Activated T-cell treated with anti-CD3 and anti-CD28 coated beads, Interleukin-2, amount 50 U/mL, for 72 hours (primary cell): ENCODE data around the gene PFKP. TPM values are rescaled to one million over a fixed set of nuclear protein-coding genes. Genes with fewer than 3 reads are reported as not detected.
"Not testable (repeated sequence)": the region's sequence is repeated elsewhere in the genome, so short reads cannot be mapped to it uniquely, and the experiment has no call there.

Experiments used
- ATAC-seq, 2 donors: fragments of 150-1000 bp; cut with Tn5 transposase; replicated peaks in 1 of 2; 2 replicates each; pipeline ENCODE4 v1.10.0; 2021; ENCODE audit warnings: moderate library complexity in 2 of 2, mild to moderate bottlenecking in 1 of 2
- DNase-seq, 2 donors: peaks; one replicate each; pipeline ENCODE4 v3.0.0; 2021 to 2022; ENCODE audit warnings: mixed read lengths in 1 of 2
- H3K27ac Mint-ChIP-seq: one replicate; pipeline ENCODE4 v1.8.0; 2022; ENCODE audit warnings: mild to moderate bottlenecking, moderate library complexity, mixed read lengths
- H3K27me3 Mint-ChIP-seq: one replicate; pipeline ENCODE4 v1.8.0; 2022; ENCODE audit warnings: low read depth, mixed read lengths
- H3K36me3 Mint-ChIP-seq, 2 donors: one replicate each; pipeline ENCODE4 v1.8.0; 2022; ENCODE audit warnings: mixed read lengths in 2 of 2, mild to moderate bottlenecking in 1 of 2; ENCODE audit not compliant: insufficient read depth in 2 of 2
- H3K4me1 Mint-ChIP-seq: one replicate; pipeline ENCODE4 v1.8.0; 2022; ENCODE audit warnings: low read depth, mixed read lengths
- H3K4me3 Mint-ChIP-seq, 2 donors: one replicate each; pipeline ENCODE4 v1.8.0; 2022; ENCODE audit warnings: mild to moderate bottlenecking in 2 of 2, mixed read lengths in 2 of 2, moderate library complexity in 2 of 2
- H3K9me3 Mint-ChIP-seq, 2 donors: one replicate each; pipeline ENCODE4 v1.8.0; 2022; ENCODE audit warnings: mixed read lengths in 2 of 2
- total RNA-seq, 2 donors: library from RNA; stranded (reverse); gene quantifications; one replicate each; pipeline ENCODE4 v1.2.3, GENCODE V29; 2022

The PFKP gene
- total RNA-seq, 2 donors from 2014 or later: 85.2 to 105 TPM

GRCh38 chr10:3166496-3167290, 99.3 kb downstream of the PFKP start:
- Mint-ChIP-seq H3K4me3 (no peak overlapping the region), H3K4me1 (peaks cover 12% of the 10 kb centered on the region), H3K27ac (no peak overlapping the region), H3K27me3 (no peaks in the 10 kb centered on the region), H3K9me3 (peaks cover 0 to 2% of the 10 kb centered on the region in 2 donors), H3K36me3 (peaks cover 17 to 33% of the 10 kb centered on the region in 2 donors)
- DNase-seq: no peak
- ATAC-seq: no peak

- Mint-ChIP-seq H3K36me3 (peaks cover 17 to 33% of the 10 kb centered on the region in 2 donors), H3K27ac (no peak overlapping the region), H3K4me1 (peaks cover 16% of the 10 kb centered on the region), H3K9me3 (peaks cover 0 to 2% of the 10 kb centered on the region in 2 donors), H3K4me3 (no peak overlapping the region), H3K27me3 (no peaks in the 10 kb centered on the region)
- DNase-seq: no peak
- no peak for ATAC-seq
Measured at GRCh38 chr10:3167611-3168330, 100.4 kb downstream of the PFKP start.

DNA sequence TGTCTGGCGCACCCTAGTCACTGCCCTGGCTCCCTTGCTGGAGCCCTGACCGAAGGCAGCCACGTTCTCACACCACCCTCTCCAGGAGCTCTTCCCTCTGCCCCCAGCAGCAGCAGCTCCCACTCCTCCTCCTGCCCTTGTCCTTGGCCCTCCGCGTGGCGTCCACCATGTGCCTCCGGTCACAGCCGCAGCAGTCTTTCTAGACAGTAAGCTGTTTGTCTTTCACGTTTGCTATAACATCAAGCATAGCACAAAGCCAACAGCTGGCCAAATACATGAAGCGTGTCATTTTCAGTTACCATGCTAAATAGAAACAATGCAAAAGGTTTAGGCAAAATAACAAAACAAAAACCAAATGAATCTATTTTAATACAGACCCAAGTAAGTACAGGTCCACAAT, 101.9 kb downstream of the PFKP start:
- no peak overlapping the region for H3K27ac Mint-ChIP-seq
- no peak for ATAC-seq
- no peak for DNase-seq
- no peak overlapping the region for H3K4me3 Mint-ChIP-seq
- peaks cover 0 to 2% of the 10 kb centered on the region in 2 donors for H3K9me3 Mint-ChIP-seq
- H3K27me3 Mint-ChIP-seq: no peaks in the 10 kb centered on the region
- peaks cover 15 to 33% of the 10 kb centered on the region in 2 donors for H3K36me3 Mint-ChIP-seq
- peaks cover 25% of the 10 kb centered on the region for H3K4me1 Mint-ChIP-seq

- Mint-ChIP-seq H3K36me3 (peaks cover 15 to 33% of the 10 kb centered on the region in 2 donors), H3K4me1 (peaks cover 25% of the 10 kb centered on the region), H3K27ac (no peak overlapping the region), H3K27me3 (no peaks in the 10 kb centered on the region), H3K9me3 (peaks cover 0 to 2% of the 10 kb centered on the region in 2 donors), H3K4me3 (no peak overlapping the region)
- ATAC-seq (no peak), DNase-seq (no peak)
Measured at GRCh38 chr10:3169673-3170072, 102.3 kb downstream of the PFKP start.

DNA sequence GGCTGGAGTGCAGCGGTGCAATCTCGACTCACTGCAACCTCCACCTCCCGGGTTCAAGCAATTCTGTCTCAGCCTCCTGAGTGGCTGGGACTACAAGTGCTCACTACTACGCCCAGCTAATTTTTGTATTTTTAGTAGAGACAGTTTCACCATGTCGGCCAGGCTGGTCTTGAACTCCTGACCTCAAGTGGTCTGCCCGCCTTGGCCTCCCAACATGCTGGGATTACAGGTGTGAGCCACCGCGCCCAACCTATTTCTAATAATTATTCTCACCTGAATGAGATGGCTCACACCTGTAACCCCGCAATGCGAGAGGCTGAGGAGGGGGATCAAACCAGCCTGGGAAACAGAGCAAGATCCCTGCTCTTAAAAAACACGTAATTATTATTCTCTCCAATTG, 104.1 kb downstream of the PFKP start:
- not testable (repeated sequence) for H3K9me3 Mint-ChIP-seq, DNase-seq, ATAC-seq
- H3K27ac Mint-ChIP-seq: peak overlapping the region; percentile 88
- peaks cover 16% of the 10 kb centered on the region for H3K27me3 Mint-ChIP-seq
- peak overlapping the region; percentile 68 to 89 for H3K4me3 Mint-ChIP-seq
- peaks cover 13 to 17% of the 10 kb centered on the region in 2 donors for H3K36me3 Mint-ChIP-seq
- peaks cover 25% of the 10 kb centered on the region for H3K4me1 Mint-ChIP-seq

DNA sequence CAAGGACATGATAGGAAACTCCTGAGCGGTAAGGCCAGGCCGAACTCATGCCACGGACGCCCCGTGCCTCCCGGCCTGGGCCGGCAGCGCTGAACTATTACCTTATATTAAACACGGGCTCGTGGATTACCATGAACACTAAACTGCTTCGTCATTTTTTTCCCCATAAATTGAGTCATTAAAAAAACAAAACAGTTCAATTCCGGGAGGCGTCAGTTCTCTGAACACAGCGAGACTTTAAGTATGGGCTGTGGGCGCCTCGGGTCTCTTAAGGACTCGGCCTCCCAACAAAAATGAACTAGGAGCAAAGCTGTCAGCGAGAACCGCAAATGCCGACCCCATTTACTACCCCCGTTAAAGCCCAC, 104.7 kb downstream of the PFKP start:
- Mint-ChIP-seq H3K4me3 (peak overlapping the region; percentile 68 to 89), H3K4me1 (peaks cover 25% of the 10 kb centered on the region), H3K9me3 (peaks cover 0 to 2% of the 10 kb centered on the region in 2 donors), H3K27ac (peak overlapping the region; percentile 88), H3K27me3 (peaks cover 20% of the 10 kb centered on the region), H3K36me3 (peaks cover 11 to 12% of the 10 kb centered on the region in 2 donors)
- ATAC-seq: peak; percentile 5 to 10
- DNase-seq: peak in 1 of 2 donors; percentile 58

GRCh38 chr10:3172446-3173170, 105.3 kb downstream of the PFKP start, which contains the start of gene PITRM1:
TSS of gene PITRM1 (minus strand) at chr10:3172782. CDS start at chr10:3172772, 10 bp downstream.
- Mint-ChIP-seq H3K4me3 (peak within 1 kb of the TSS; percentile 68 to 95), H3K4me1 (peaks cover 25% of the 10 kb centered on the region), H3K27ac (peak within 1 kb of the TSS; percentile 88), H3K27me3 (peaks cover 25% of the 10 kb centered on the region), H3K9me3 (peaks cover 0 to 2% of the 10 kb centered on the region in 2 donors), H3K36me3 (peaks cover 11 to 12% of the 10 kb centered on the region in 2 donors)
- DNase-seq (peak; percentile 99), ATAC-seq (peak; percentile 93 to 95)

GRCh38 chr10:3173171-3173878, 106.0 kb downstream of the PFKP start:
- Mint-ChIP-seq H3K27ac (peak overlapping the region; percentile 1), H3K36me3 (peaks cover 8 to 12% of the 10 kb centered on the region in 2 donors), H3K4me1 (peaks cover 25% of the 10 kb centered on the region), H3K27me3 (peaks cover 30% of the 10 kb centered on the region), H3K4me3 (peak overlapping the region; percentile 68 to 95), H3K9me3 (peaks cover 0 to 2% of the 10 kb centered on the region in 2 donors)
- ATAC-seq: peak; percentile 29 to 33
- DNase-seq: peak; percentile 82 to 84

DNA sequence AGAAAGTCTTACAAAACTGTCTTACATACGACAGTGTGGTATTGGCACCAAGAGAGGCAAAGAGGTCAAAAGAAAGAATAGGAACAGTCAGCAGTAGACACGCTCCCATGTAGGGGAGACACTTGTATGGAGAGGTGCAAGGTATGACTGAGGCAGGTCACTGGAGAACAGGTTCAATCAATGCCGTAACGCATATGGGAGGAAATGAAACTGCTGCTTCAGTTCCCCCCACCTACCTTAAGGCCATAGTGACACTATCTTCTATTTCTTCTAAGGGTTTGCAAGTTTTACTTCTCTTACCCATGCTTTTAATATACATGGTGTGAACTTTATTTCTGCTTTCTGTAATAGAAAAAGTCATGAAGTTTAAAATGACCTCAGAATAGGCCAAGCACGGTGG, 110.7 kb downstream of the PFKP start:
- no peak for DNase-seq
- no peak overlapping the region for H3K4me3 Mint-ChIP-seq
- no peaks in the 10 kb centered on the region for H3K9me3 Mint-ChIP-seq
- H3K4me1 Mint-ChIP-seq: peaks cover 7% of the 10 kb centered on the region
- H3K27ac Mint-ChIP-seq: no peak overlapping the region
- no peak for ATAC-seq
- H3K27me3 Mint-ChIP-seq: peaks cover 48% of the 10 kb centered on the region
- no peaks in the 10 kb centered on the region for H3K36me3 Mint-ChIP-seq

DNA sequence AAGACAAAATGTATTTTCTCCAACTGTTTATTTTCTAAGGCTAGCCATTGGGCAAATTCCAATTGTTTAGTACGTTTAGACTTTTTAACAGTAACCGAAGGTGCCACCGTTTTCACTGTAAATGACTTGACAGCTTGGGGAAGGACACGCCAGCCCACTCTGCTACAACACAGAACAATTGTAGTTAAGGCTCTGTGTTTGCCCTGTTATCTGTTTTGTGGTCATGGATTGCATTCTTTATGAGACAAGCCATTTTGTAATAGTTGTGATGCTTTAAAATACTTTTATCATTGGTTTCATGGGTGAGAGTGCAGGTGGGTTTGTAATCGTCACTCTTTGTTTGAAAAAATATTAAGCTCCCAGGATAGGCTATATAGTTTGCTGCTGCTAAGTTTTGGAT, 111.8 kb downstream of the PFKP start:
- H3K27ac Mint-ChIP-seq: no peak overlapping the region
- DNase-seq (no peak), ATAC-seq (no peak)
- H3K36me3 Mint-ChIP-seq: no peaks in the 10 kb centered on the region
- H3K27me3 Mint-ChIP-seq: peaks cover 52% of the 10 kb centered on the region
- no peaks in the 10 kb centered on the region for H3K4me1 Mint-ChIP-seq
- H3K9me3 Mint-ChIP-seq: no peaks in the 10 kb centered on the region
- H3K4me3 Mint-ChIP-seq: no peak overlapping the region

- Mint-ChIP-seq H3K9me3 (no peaks in the 10 kb centered on the region), H3K27ac (no peak overlapping the region), H3K36me3 (no peaks in the 10 kb centered on the region)
Measured at GRCh38 chr10:3180355-3181025, 113.1 kb downstream of the PFKP start.

DNA sequence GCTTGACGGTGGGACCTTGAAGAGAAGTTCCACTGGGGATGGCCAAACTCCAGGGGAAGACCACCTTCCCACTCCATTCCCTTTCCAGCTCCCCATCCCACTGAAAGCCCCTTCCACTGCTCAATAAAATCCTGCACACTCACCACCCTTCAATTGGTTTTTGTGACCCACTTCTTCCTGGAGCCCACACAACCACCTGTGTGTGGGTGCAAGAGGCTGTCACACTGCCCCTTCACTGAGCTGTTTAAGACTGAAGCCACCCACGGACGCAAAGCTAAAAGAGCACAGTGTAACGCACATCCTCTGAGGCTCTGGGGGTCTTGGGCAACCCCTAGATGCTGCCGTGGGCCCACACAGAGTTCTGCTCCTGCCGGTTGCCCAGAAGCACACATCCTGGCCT, 118.0 kb downstream of the PFKP start:
- Mint-ChIP-seq H3K27me3 (peaks cover 48% of the 10 kb centered on the region), H3K4me1 (peaks cover 25% of the 10 kb centered on the region), H3K9me3 (no peaks in the 10 kb centered on the region), H3K36me3 (no peaks in the 10 kb centered on the region), H3K4me3 (no peak overlapping the region), H3K27ac (no peak overlapping the region)
- ATAC-seq: peak; percentile 10 to 38
- DNase-seq: no peak

More at GRCh38 chr10:3180355-3181025, 113.1 kb downstream of the PFKP start:
- DNase-seq (no peak), ATAC-seq (no peak)
- Mint-ChIP-seq H3K4me1 (peaks cover 6% of the 10 kb centered on the region), H3K4me3 (no peak overlapping the region), H3K27me3 (peaks cover 53% of the 10 kb centered on the region)
